ENCODE data around the gene EIF2S2.
"Not testable (repeated sequence)": the region's sequence is repeated elsewhere in the genome, so short reads cannot be mapped to it uniquely, and the experiment has no call there.

- TF ChIP-seq SNAI2 (CRISPR knock-in tag; IDR thresholded peaks at IDR 0.05); PATZ1 (CRISPR knock-in tag; IDR thresholded peaks at IDR 0.05; ENCODE audit: borderline replicate concordance); GLIS3 (CRISPR knock-in tag; IDR thresholded peaks at IDR 0.05); RARB (CRISPR knock-in tag; IDR thresholded peaks at IDR 0.05); BACH2 (CRISPR knock-in tag; IDR thresholded peaks at IDR 0.05; ENCODE audit: borderline replicate concordance): not testable (repeated sequence)
Measured at GRCh38 chr20:34133365-34133860, 21.4 kb upstream of the EIF2S2 start.

Measured in SK-N-SH treated with all-trans-retinoic acid at 6 μM for 48 hours (cell line).